ENCODE results near the gene DSCAM.

DSCAM gene

DNA sequence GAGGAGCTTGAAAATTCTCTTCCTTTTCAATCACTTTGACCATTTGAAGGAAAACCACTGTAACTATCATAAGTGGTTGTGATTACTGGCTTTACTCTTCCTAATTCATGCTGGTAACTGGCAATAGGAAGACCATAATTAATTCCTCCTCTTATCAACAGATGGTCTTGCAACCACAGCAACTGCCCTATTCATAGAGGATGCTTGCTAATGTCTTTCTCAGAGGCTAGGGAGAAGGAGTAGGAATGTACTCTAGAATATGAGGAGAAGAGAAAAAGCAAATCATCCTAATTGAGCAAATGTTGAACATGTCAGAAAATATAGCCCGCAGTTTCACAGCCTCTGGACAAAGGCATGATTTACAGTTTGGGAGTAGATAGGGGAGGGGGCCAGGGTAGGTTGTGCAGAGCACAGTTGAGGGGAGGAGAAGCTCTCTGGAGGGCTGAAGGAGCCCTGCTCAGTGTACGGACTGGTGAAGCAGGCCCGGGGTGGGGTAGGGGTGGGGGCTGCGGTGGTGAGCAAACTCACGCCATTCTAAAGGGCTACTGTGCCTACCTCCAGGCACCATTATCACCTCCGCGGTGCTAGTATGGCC lies 786.8 kb downstream of the DSCAM start:
- no peak for DNase-seq (ENCODE audit: low read depth)
- no peak for TF ChIP-seq CTCF (conservative IDR thresholded peaks at IDR 0.05; ENCODE audit: low read depth, low read length)
- H3K4me3 ChIP-seq (ENCODE audit: low read depth, low read length): no peak overlapping the region

GRCh38 chr21:40057331-40057730 lies 789.6 kb downstream of the DSCAM start:
- no peak for TF ChIP-seq CTCF (conservative IDR thresholded peaks at IDR 0.05; ENCODE audit: low read depth, low read length)
- H3K4me3 ChIP-seq (ENCODE audit: low read depth, low read length): no peak overlapping the region
- no peak for DNase-seq (ENCODE audit: low read depth)

DNA sequence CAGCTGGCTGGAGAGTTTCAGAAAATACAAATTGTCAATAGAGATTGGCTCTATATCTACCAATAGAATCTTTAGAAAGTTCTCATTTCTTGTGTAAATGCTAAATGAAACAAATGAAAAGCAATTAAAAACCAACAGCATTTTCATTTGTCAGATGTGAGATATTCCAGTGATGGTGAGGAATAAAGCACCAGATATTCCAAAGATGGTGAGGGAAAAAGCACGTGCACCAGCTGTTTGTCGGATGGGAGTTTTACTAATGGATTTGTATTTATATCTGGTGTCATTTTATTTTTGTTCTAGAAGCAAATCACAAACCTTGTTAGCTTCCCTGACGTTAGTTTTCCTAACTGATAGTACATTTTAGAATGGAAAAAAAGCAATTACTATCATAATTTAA lies 790.9 kb downstream of the DSCAM start:
- no peak for DNase-seq (ENCODE audit: low read depth)

DNA sequence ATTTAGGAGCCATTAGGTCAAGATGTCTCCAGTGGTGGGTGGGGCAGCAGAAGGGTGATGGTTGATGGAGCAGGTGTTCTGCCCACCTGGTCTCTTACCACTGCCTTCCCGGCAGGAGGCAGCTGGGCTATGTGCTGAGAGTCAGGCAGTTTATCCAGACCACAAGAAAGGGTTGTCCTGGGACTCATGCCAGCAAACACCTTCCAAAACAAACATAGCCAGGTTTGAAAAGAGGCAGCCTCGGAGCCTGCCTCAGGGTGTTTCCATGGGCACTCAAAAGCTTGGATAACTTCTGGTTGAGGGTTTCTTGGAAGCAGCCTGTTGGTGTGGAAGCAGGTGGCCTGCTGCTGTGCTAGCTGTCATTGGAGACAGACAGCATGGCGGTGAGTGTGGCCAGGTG lies 792.6 kb downstream of the DSCAM start:
- DNase-seq (ENCODE audit: low read depth): no peak

More for the DNA sequence above, 790.9 kb downstream of the DSCAM start:
- TF ChIP-seq CTCF (conservative IDR thresholded peaks at IDR 0.05; ENCODE audit: low read depth, low read length): no peak
- H3K4me3 ChIP-seq (ENCODE audit: low read depth, low read length): no peak overlapping the region

GRCh38 chr21:40053007-40053406 lies 794.0 kb downstream of the DSCAM start:
- no peak overlapping the region for H3K4me3 ChIP-seq (ENCODE audit: low read depth, low read length)
- DNase-seq (ENCODE audit: low read depth): no peak
- no peak for TF ChIP-seq CTCF (conservative IDR thresholded peaks at IDR 0.05; ENCODE audit: low read depth, low read length)

More for the DNA sequence above, 792.6 kb downstream of the DSCAM start:
- no peak overlapping the region for H3K4me3 ChIP-seq (ENCODE audit: low read depth, low read length)
- TF ChIP-seq CTCF (conservative IDR thresholded peaks at IDR 0.05; ENCODE audit: low read depth, low read length): no peak

GRCh38 chr21:40052276-40052675 lies 794.7 kb downstream of the DSCAM start:
- DNase-seq (ENCODE audit: low read depth): no peak
- no peak for TF ChIP-seq CTCF (conservative IDR thresholded peaks at IDR 0.05; ENCODE audit: low read depth, low read length)
- no peak overlapping the region for H3K4me3 ChIP-seq (ENCODE audit: low read depth, low read length)

DNA sequence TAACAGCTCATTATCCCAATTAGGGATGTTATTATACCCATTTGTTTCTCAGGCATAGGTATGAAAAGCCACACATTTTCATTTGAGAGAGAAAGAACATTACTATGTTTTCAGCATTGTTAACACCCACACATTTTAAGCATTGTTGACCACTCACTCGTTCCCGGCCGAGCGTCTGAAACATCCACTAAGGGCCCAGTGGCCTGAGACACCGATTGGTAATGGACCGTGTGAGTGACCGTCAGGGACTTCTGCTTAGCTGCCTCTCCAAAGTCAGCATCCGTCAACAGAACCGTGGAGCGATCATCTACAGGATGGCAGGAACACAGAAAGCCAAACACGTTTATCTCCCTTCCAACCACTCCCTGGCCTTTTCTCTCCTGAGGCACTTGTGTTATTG lies 795.2 kb downstream of the DSCAM start:
- no peak for TF ChIP-seq CTCF (conservative IDR thresholded peaks at IDR 0.05; ENCODE audit: low read depth, low read length)
- no peak for DNase-seq (ENCODE audit: low read depth)
- H3K4me3 ChIP-seq (ENCODE audit: low read depth, low read length): no peak overlapping the region
